Amniotic stem cell (primary cell): ENCODE data around the gene TTBK2.
A peak's percentile ranks its signal among the peaks of the same experiment; 100 is the strongest.
"Not testable (repeated sequence)": the region's sequence is repeated elsewhere in the genome, so short reads cannot be mapped to it uniquely, and the experiment has no call there.

ENCODE experiments used
- DNase-seq: peaks from one replicate; lab custom pipeline; 2025; lab: John Stamatoyannopoulos, UW

Gene TTBK2

GRCh38 chr15:42761813-42762212, 158.8 kb downstream of the TTBK2 start:
- not testable (repeated sequence) for DNase-seq

- no peak for DNase-seq
Observed at GRCh38 chr15:42760759-42761158, 159.8 kb downstream of the TTBK2 start.

- DNase-seq, result no peak
Observed at GRCh38 chr15:42759093-42759492, 161.5 kb downstream of the TTBK2 start.

- no peak for DNase-seq
Observed at GRCh38 chr15:42750306-42750705, 170.3 kb downstream of the TTBK2 start.

GRCh38 chr15:42749266-42749665, 171.3 kb downstream of the TTBK2 start:
- DNase-seq, result no peak

- no peak for DNase-seq
Observed at GRCh38 chr15:42744195-42744594, 176.4 kb downstream of the TTBK2 start.

GRCh38 chr15:42742149-42742548, 178.4 kb downstream of the TTBK2 start:
- no peak for DNase-seq

- no peak for DNase-seq
Observed at GRCh38 chr15:42741710-42742109, 178.9 kb downstream of the TTBK2 start.

GRCh38 chr15:42737529-42738328, 182.8 kb downstream of the TTBK2 start:
- DNase-seq, result no peak

GRCh38 chr15:42736793-42737528, 183.6 kb downstream of the TTBK2 start, which contains the start of gene CDAN1:
Gene CDAN1, minus strand, starts transcription at chr15:42737128. Its CDS starts 26 bp downstream, at chr15:42737102.
- peak; percentile 79 for DNase-seq

- DNase-seq, result no peak
Observed at GRCh38 chr15:42736178-42736792, 184.3 kb downstream of the TTBK2 start.

- DNase-seq, result no peak
Observed at GRCh38 chr15:42735382-42736165, 185.0 kb downstream of the TTBK2 start.

- no peak for DNase-seq
Observed at GRCh38 chr15:42734076-42734672, 186.4 kb downstream of the TTBK2 start.

GRCh38 chr15:42733027-42733426, 187.6 kb downstream of the TTBK2 start:
- no peak for DNase-seq

- no peak for DNase-seq
Observed at GRCh38 chr15:42732095-42732827, 188.3 kb downstream of the TTBK2 start.

GRCh38 chr15:42731461-42731860, 189.1 kb downstream of the TTBK2 start:
- no peak for DNase-seq

- no peak for DNase-seq
Observed at GRCh38 chr15:42730536-42730935, 190.0 kb downstream of the TTBK2 start.

- DNase-seq, result no peak
Observed at GRCh38 chr15:42730135-42730534, 190.4 kb downstream of the TTBK2 start.

GRCh38 chr15:42729409-42729808, 191.2 kb downstream of the TTBK2 start:
- DNase-seq, result no peak

- no peak for DNase-seq
Observed at GRCh38 chr15:42728972-42729371, 191.6 kb downstream of the TTBK2 start.

GRCh38 chr15:42728560-42728959, 192.0 kb downstream of the TTBK2 start:
- DNase-seq, result no peak
